Prostate gland (tissue), 2 donors: ENCODE measurements around the gene GMPPB. TPM values are rescaled to one million over a fixed set of nuclear protein-coding genes. Genes with fewer than 3 reads are reported as not detected.

Experiments
- DNase-seq: peaks from one replicate; pipeline ENCODE4 v3.0.0-alpha.2; 2019; ENCODE audit warnings: low spot score
- H3K27ac ChIP-seq, 2 donors: fragments of 200-600 bp; sonication (generic); 2 replicates each; pipeline ENCODE4 v1.5.1; 2017 to 2019
- H3K27me3 ChIP-seq: fragments of 200-600 bp; sonication (generic); replicated peaks from 2 replicates; pipeline ENCODE4 v1.5.1; 2019; ENCODE audit not compliant: insufficient read depth
- H3K36me3 ChIP-seq, 2 donors: fragments of 200-600 bp; sonication (generic); 1 replicate in 1 of 2; 2 replicates in 1 of 2; pipeline versions ENCODE4 v1.5.1 to v1.8.1; 2017 to 2019
- H3K4me1 ChIP-seq: fragments of 200-600 bp; sonication (generic); replicated peaks from 2 replicates; pipeline ENCODE4 v1.5.1; 2019
- H3K4me3 ChIP-seq, 2 donors: fragments of 200-600 bp; sonication (generic); 2 replicates each; pipeline ENCODE4 v1.5.1; 2017 to 2019
- H3K9me3 ChIP-seq: fragments of 200-600 bp; sonication (generic); 2 replicates; pipeline ENCODE4 v1.5.1; 2017
- POLR2A ChIP-seq: fragments of 450-650 bp; IDR thresholded peaks from one replicate; pipeline ENCODE4 v1.6.1; 2016; ENCODE audit warnings: antibody characterized with exemption, mild to moderate bottlenecking
- POLR2AphosphoS5 ChIP-seq: sonication (generic); formaldehyde crosslinking; IDR thresholded peaks from one replicate; pipeline ENCODE4 v1.6.1; 2017; ENCODE audit warnings: antibody characterized with exemption
- WGBS: methylation state at CpG from one replicate; pipeline ENCODE4 v1.1.5; 2018; 5-methylcytosine and 5-hydroxymethylcytosine counted together
- intact Hi-C: fragments of 100-400 bp; cut with DNase I; formaldehyde crosslinking; loops from one replicate; pipeline ENCODE4 v1.14.2; 2022
- total RNA-seq, 2 donors: library from RNA; depleted of rRNA; stranded (reverse); fragments of >200 nt; gene quantifications; one replicate each; pipeline ENCODE4 v1.1.0, GENCODE V29; 2016
- TF ChIP-seq, protein P1 (sequence below), 4 experiments: fragments of 200-600 bp in 2 of 4; fragments of 450-650 bp in 2 of 4; sonication (generic) in 2 of 4; IDR thresholded peaks; 1 replicate in 3 of 4; 2 replicates in 1 of 4; pipeline ENCODE4 v1.5.1; 2016 to 2019; ENCODE audit warnings: antibody characterized with exemption in 4 of 4, mild to moderate bottlenecking in 2 of 4, moderate library complexity in 2 of 4

GMPPB gene
- total RNA-seq, 2 donors from 2014 or later: 28.8 to 60.1 TPM

DNA sequence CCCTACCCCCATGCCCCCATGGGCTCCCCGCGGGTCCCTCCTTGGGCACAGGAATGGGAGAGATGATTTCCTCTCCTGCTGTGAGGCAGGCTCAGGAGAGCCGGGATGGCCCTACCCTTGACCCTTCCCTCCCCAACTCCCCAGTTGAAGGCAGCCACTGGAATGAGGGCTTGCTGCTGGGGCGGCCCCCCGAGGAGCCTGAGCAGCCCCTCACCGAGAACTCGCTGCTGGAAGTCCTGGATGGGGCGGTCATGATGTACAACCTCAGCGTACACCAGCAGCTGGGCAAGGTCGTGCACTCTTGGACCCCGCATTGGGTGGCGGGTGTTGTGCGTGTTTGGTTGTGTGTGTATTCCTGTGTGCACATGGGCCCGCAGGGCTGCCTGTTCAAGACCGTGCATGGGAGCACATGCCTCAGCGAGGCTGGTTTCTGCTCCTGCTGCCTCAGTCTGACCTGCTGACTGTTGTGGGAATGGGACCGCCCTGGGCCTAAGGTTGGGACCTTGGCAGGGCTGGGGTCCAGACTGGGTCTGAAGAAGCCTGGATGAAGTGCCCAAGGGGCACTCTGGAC is 18.3 kb downstream of the GMPPB start:
- intact Hi-C loops: no loop called here
- no peak for DNase-seq
- TF ChIP-seq POLR2A: no peak
- TF ChIP-seq, protein P1, sequence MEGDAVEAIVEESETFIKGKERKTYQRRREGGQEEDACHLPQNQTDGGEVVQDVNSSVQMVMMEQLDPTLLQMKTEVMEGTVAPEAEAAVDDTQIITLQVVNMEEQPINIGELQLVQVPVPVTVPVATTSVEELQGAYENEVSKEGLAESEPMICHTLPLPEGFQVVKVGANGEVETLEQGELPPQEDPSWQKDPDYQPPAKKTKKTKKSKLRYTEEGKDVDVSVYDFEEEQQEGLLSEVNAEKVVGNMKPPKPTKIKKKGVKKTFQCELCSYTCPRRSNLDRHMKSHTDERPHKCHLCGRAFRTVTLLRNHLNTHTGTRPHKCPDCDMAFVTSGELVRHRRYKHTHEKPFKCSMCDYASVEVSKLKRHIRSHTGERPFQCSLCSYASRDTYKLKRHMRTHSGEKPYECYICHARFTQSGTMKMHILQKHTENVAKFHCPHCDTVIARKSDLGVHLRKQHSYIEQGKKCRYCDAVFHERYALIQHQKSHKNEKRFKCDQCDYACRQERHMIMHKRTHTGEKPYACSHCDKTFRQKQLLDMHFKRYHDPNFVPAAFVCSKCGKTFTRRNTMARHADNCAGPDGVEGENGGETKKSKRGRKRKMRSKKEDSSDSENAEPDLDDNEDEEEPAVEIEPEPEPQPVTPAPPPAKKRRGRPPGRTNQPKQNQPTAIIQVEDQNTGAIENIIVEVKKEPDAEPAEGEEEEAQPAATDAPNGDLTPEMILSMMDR (IDR thresholded peaks at IDR 0.05): no peak
- TF ChIP-seq POLR2AphosphoS5: no peak
- no peaks in the 10 kb centered on the region for H3K9me3 ChIP-seq
- H3K4me3 ChIP-seq: no peak overlapping the region
- H3K36me3 ChIP-seq: peaks cover 0 to 4% of the 10 kb centered on the region in 2 donors
- WGBS: 97% methylated on average over 14 of the region's 17 CpGs
- H3K27me3 ChIP-seq: no peaks in the 10 kb centered on the region
- H3K4me1 ChIP-seq: no peaks in the 10 kb centered on the region
- no peak overlapping the region for H3K27ac ChIP-seq

DNA sequence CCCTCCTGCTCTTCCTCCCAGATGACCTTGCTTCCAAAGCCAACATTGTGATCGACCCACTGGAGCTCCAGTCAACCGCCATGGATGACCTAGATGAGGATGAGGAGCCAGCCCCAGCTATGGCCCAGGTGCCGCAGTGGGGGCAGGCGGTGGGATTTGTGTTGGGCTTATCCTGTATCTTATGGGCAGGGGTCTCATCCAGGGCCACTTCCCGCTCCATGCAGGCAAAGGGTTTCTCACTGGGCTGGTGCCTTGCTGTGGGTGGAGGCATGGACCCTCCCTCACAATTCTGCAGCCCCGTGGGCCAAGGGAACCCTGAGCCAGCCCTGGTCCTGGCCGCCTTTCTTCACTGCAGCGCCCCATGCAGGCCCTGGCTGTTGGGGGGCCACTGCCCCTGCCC is 19.1 kb downstream of the GMPPB start:
- TF ChIP-seq POLR2A (no peak), POLR2AphosphoS5 (no peak)
- TF ChIP-seq, protein P1 (IDR thresholded peaks at IDR 0.05): no peak
- Histone ChIP-seq H3K27ac (no peak overlapping the region), H3K36me3 (peaks cover 0 to 4% of the 10 kb centered on the region in 2 donors), H3K27me3 (no peaks in the 10 kb centered on the region), H3K4me3 (no peak overlapping the region), H3K9me3 (no peaks in the 10 kb centered on the region), H3K4me1 (no peaks in the 10 kb centered on the region)
- no peak for DNase-seq
- intact Hi-C loops: loop anchor here (5.0 kb wide), 2 partner anchors 138 to 203 kb away; no protein-coding TSS in a partner anchor
- WGBS: 89% methylated on average over 8 of the region's 8 CpGs

DNA sequence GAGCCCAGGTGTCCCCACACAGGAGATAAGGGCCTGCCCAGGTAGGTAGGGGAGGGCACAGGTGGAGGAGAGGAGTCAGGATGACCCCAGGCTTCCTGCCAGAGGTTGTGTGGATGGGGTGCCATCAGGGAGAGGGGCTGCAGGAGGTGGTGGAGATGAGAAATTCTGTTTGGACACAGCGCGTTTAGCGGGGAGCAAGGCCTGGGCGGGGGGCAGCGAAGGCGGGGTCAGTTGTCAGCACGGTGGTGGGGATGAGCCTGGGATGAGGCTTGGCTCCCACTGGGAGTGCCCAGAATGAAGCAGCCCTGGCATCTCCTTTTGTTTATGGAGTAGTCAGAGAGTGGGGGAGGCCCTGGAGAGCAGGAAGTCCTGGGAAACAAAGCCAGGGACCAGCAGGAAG is 19.8 kb downstream of the GMPPB start:
- TF ChIP-seq POLR2AphosphoS5 (no peak), POLR2A (no peak)
- TF ChIP-seq, protein P1 (IDR thresholded peaks at IDR 0.05): no peak
- Histone ChIP-seq H3K36me3 (peaks cover 0 to 4% of the 10 kb centered on the region in 2 donors), H3K27ac (no peak overlapping the region), H3K9me3 (no peaks in the 10 kb centered on the region), H3K27me3 (no peaks in the 10 kb centered on the region), H3K4me1 (no peaks in the 10 kb centered on the region), H3K4me3 (no peak overlapping the region)
- DNase-seq: no peak
- intact Hi-C loops: loop anchor here (5.0 kb wide), 2 partner anchors 138 to 203 kb away; no protein-coding TSS in a partner anchor
- 89% methylated on average over 7 of the region's 7 CpGs for WGBS

DNA sequence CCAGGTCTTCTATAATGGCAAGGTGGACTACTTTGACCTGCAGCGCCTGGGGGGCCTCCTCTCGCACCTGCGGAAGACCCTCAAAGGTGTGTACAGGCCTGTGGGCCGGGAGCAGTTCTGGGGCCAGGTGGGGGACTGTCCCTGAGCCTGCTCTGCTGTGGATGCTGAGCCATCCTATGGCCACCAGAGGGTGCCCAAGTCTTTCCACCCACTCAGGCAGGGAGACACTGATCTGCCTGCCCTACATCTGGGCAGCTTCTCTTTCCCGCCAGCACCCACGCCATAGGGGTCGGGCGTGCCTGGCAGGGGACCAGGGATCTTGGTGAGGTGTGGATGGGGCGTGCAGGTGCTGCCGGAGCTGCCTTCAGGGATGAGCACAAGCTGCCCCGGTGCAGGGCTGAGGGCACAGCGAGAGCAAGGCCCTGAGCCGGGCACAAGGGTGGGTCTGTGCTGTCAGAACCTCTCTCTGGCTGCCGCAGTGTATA is 20.3 kb downstream of the GMPPB start:
- DNase-seq: no peak
- H3K27ac ChIP-seq: no peak overlapping the region
- no peaks in the 10 kb centered on the region for H3K4me1 ChIP-seq
- 49% methylated on average over 14 of the region's 14 CpGs for WGBS
- intact Hi-C loops: loop anchor here (5.0 kb wide), 2 partner anchors 139 to 204 kb away; no protein-coding TSS in a partner anchor
- no peaks in the 10 kb centered on the region for H3K9me3 ChIP-seq
- peaks cover 0 to 4% of the 10 kb centered on the region in 2 donors for H3K36me3 ChIP-seq
- TF ChIP-seq, protein P1 (IDR thresholded peaks at IDR 0.05): peak; percentile 52 to 88 (median 67)
- TF ChIP-seq POLR2A: no peak
- no peak overlapping the region for H3K4me3 ChIP-seq
- H3K27me3 ChIP-seq: no peaks in the 10 kb centered on the region

DNA sequence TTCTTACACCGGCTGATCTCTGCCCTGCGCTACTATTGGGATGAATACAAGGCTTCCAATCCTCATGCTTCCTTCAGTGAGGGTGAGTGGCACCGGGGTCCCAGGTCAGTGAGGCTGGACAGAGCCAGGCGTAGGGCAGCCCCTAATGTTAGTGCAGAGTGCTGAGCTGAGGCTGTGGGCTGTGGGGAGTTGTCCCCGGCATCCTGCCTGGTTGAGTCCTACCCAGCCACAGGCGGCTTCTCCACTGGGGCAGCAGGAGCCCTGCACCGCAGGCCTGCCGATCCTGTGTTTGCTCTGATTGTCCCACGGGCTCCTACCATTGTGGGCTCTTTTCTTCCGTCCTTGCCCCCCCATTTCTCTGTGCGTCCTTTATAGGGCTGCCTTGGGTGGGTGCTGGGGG is 21.1 kb downstream of the GMPPB start:
- intact Hi-C loops: loop anchor here (5.0 kb wide), 2 partner anchors 140 to 205 kb away; no protein-coding TSS in a partner anchor
- DNase-seq: no peak
- Histone ChIP-seq H3K4me3 (no peak overlapping the region), H3K4me1 (no peaks in the 10 kb centered on the region), H3K27ac (no peak overlapping the region), H3K27me3 (no peaks in the 10 kb centered on the region), H3K36me3 (peaks cover 3 to 4% of the 10 kb centered on the region in 2 donors), H3K9me3 (no peaks in the 10 kb centered on the region)
- TF ChIP-seq POLR2A: no peak
- TF ChIP-seq POLR2AphosphoS5: no peak
- TF ChIP-seq, protein P1 (IDR thresholded peaks at IDR 0.05): no peak
- WGBS: 89% methylated on average over 11 of the region's 11 CpGs
